ENCODE measurements around the gene TGM1.
"Not testable (repeated sequence)": the region's sequence is repeated elsewhere in the genome, so short reads cannot be mapped to it uniquely, and the experiment has no call there.

TGM1 gene

GRCh38 chr14:24226473-24226872 lies 36.5 kb downstream of the TGM1 start:
- no peak overlapping the region for H3K27ac ChIP-seq
- no peak overlapping the region for H3K9ac ChIP-seq
- no peaks in the 10 kb centered on the region for H4K20me1 ChIP-seq (ENCODE audit: insufficient read depth)
- no peaks in the 10 kb centered on the region for H3K4me1 ChIP-seq (ENCODE audit: low read depth, poor library complexity, severe bottlenecking)
- H3K4me3 ChIP-seq (IDR thresholded peaks at IDR 0.05; ENCODE audit: insufficient read depth, low read depth, low read length), result no peak overlapping the region
- peaks cover 11% of the 10 kb centered on the region; the same call in 1 of the 2 replicates for H3K79me2 ChIP-seq (ENCODE audit: insufficient read depth, low read depth)
- H3K27me3 ChIP-seq (ENCODE audit: insufficient read depth, low read depth), result no peaks in the 10 kb centered on the region
- no peak overlapping the region for H3K4me2 ChIP-seq
- no peaks in the 10 kb centered on the region for H3K36me3 ChIP-seq (ENCODE audit: insufficient read depth)
- no peak overlapping the region for H2AFZ ChIP-seq (ENCODE audit: low read depth)
- TF ChIP-seq, protein P1, sequence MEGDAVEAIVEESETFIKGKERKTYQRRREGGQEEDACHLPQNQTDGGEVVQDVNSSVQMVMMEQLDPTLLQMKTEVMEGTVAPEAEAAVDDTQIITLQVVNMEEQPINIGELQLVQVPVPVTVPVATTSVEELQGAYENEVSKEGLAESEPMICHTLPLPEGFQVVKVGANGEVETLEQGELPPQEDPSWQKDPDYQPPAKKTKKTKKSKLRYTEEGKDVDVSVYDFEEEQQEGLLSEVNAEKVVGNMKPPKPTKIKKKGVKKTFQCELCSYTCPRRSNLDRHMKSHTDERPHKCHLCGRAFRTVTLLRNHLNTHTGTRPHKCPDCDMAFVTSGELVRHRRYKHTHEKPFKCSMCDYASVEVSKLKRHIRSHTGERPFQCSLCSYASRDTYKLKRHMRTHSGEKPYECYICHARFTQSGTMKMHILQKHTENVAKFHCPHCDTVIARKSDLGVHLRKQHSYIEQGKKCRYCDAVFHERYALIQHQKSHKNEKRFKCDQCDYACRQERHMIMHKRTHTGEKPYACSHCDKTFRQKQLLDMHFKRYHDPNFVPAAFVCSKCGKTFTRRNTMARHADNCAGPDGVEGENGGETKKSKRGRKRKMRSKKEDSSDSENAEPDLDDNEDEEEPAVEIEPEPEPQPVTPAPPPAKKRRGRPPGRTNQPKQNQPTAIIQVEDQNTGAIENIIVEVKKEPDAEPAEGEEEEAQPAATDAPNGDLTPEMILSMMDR (conservative IDR thresholded peaks at IDR 0.05; ENCODE audit: low read depth, low read length), result no peak

GRCh38 chr14:24224618-24225071 lies 38.3 kb downstream of the TGM1 start:
- Histone ChIP-seq H3K4me2 (no peak overlapping the region), H3K79me2 (ENCODE audit: insufficient read depth, low read depth) (peaks cover 5% of the 10 kb centered on the region; the same call in 1 of the 2 replicates), H3K27me3 (ENCODE audit: insufficient read depth, low read depth) (no peaks in the 10 kb centered on the region), H3K4me1 (ENCODE audit: low read depth, poor library complexity, severe bottlenecking) (no peaks in the 10 kb centered on the region), H3K36me3 (ENCODE audit: insufficient read depth) (no peaks in the 10 kb centered on the region), H3K9ac (no peak overlapping the region), H2AFZ (ENCODE audit: low read depth) (no peak overlapping the region), H4K20me1 (ENCODE audit: insufficient read depth) (no peaks in the 10 kb centered on the region), H3K27ac (no peak overlapping the region), H3K4me3 (IDR thresholded peaks at IDR 0.05; ENCODE audit: insufficient read depth, low read depth, low read length) (no peak overlapping the region)
- TF ChIP-seq, protein P1 (conservative IDR thresholded peaks at IDR 0.05; ENCODE audit: low read depth, low read length), result no peak

DNA sequence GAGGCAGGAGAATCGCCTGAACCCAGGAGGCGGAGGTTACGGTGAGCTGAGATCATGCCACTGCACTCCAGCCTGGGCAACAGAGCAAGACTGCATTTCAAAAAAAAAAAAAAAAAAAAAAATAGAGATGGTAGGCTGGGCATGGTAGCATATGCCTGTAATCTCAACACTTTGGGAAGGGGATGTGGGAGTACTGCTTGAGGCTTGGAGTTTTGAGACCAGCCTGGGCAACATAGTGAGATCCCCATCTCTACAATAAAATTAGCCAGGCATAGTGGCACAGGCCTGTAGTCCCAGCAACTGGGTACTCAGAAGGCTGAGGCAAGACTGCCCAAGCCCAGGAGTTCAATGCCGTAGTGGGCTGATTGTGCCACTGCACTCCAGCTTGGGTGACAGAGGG lies 40.0 kb downstream of the TGM1 start:
- H3K27ac ChIP-seq, H3K4me2 ChIP-seq: not testable (repeated sequence)

GRCh38 chr14:24219521-24219920 lies 43.5 kb downstream of the TGM1 start:
- Histone ChIP-seq H3K79me2 (ENCODE audit: insufficient read depth, low read depth) (peaks cover 5% of the 10 kb centered on the region; the same call in 1 of the 2 replicates), H4K20me1 (ENCODE audit: insufficient read depth) (no peaks in the 10 kb centered on the region), H3K27ac (no peak overlapping the region), H3K9ac (no peak overlapping the region), H3K27me3 (ENCODE audit: insufficient read depth, low read depth) (no peaks in the 10 kb centered on the region), H2AFZ (ENCODE audit: low read depth) (no peak overlapping the region), H3K4me2 (no peak overlapping the region), H3K4me3 (IDR thresholded peaks at IDR 0.05; ENCODE audit: insufficient read depth, low read depth, low read length) (no peak overlapping the region), H3K4me1 (ENCODE audit: low read depth, poor library complexity, severe bottlenecking) (peaks cover 11% of the 10 kb centered on the region), H3K36me3 (ENCODE audit: insufficient read depth) (no peaks in the 10 kb centered on the region)
- TF ChIP-seq, protein P1 (conservative IDR thresholded peaks at IDR 0.05; ENCODE audit: low read depth, low read length), result no peak

More for the DNA sequence above, 40.0 kb downstream of the TGM1 start:
- not testable (repeated sequence) for H3K27me3 ChIP-seq (ENCODE audit: insufficient read depth, low read depth); H2AFZ ChIP-seq (ENCODE audit: low read depth); H3K79me2 ChIP-seq (ENCODE audit: insufficient read depth, low read depth); H3K4me3 ChIP-seq (IDR thresholded peaks at IDR 0.05; ENCODE audit: insufficient read depth, low read depth, low read length); H3K9ac ChIP-seq; H3K4me1 ChIP-seq (ENCODE audit: low read depth, poor library complexity, severe bottlenecking); H4K20me1 ChIP-seq (ENCODE audit: insufficient read depth); H3K36me3 ChIP-seq (ENCODE audit: insufficient read depth)

GRCh38 chr14:24219080-24219479 lies 43.9 kb downstream of the TGM1 start:
- no peak overlapping the region for H3K4me3 ChIP-seq (IDR thresholded peaks at IDR 0.05; ENCODE audit: insufficient read depth, low read depth, low read length)
- peaks cover 16% of the 10 kb centered on the region for H3K4me1 ChIP-seq (ENCODE audit: low read depth, poor library complexity, severe bottlenecking)
- no peaks in the 10 kb centered on the region for H4K20me1 ChIP-seq (ENCODE audit: insufficient read depth)
- no peaks in the 10 kb centered on the region for H3K27me3 ChIP-seq (ENCODE audit: insufficient read depth, low read depth)
- peaks cover 5% of the 10 kb centered on the region; the same call in 1 of the 2 replicates for H3K79me2 ChIP-seq (ENCODE audit: insufficient read depth, low read depth)
- no peak overlapping the region for H2AFZ ChIP-seq (ENCODE audit: low read depth)
- no peaks in the 10 kb centered on the region for H3K36me3 ChIP-seq (ENCODE audit: insufficient read depth)
- no peak overlapping the region for H3K27ac ChIP-seq
- TF ChIP-seq, protein P1 (conservative IDR thresholded peaks at IDR 0.05; ENCODE audit: low read depth, low read length), result no peak
- H3K4me2 ChIP-seq, result no peak overlapping the region
- H3K9ac ChIP-seq, result no peak overlapping the region

DNA sequence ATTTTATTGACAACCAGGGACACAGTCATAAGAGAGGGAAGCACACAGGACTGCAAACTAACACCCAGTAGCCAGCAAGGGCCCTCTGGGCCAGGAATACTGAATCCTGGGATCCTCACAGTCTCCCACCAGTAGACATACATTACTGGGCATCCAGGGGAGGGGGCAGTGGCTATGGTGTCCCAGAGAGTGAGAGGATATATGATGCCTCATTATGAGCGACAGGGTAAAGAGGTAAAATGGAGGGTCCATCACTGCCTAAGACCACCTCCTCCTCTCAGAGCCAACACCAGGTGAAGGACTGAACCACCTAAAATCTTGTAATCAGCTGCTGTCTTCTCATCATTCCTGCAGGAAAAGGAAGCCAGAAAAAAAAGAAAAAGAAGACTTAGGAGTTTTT lies 46.1 kb downstream of the TGM1 start:
- H4K20me1 ChIP-seq (ENCODE audit: insufficient read depth); H2AFZ ChIP-seq (ENCODE audit: low read depth); H3K9ac ChIP-seq; H3K36me3 ChIP-seq (ENCODE audit: insufficient read depth); H3K4me2 ChIP-seq; H3K4me3 ChIP-seq (IDR thresholded peaks at IDR 0.05; ENCODE audit: insufficient read depth, low read depth, low read length); H3K27me3 ChIP-seq (ENCODE audit: insufficient read depth, low read depth): not testable (repeated sequence)
- peaks cover 10% of the 10 kb centered on the region; the same call in 1 of the 2 replicates for H3K79me2 ChIP-seq (ENCODE audit: insufficient read depth, low read depth)
- H3K4me1 ChIP-seq (ENCODE audit: low read depth, poor library complexity, severe bottlenecking), result peaks cover 22% of the 10 kb centered on the region
- H3K27ac ChIP-seq, result peak overlapping the region; percentile 58; the same call in 1 of the 2 replicates

Data from KMS-11 (cell line).